Mucosa of stomach (tissue), 1 donor: ENCODE results near the gene BRICD5.

Source experiments
- H3K27me3 ChIP-seq: one replicate; pipeline ENCODE4 v1.7.0; 2013; ENCODE audit warnings: mild to moderate bottlenecking, low read length; ENCODE audit not compliant: control insufficient read depth, insufficient read depth
- H3K36me3 ChIP-seq: one replicate; pipeline ENCODE4 v1.7.0; 2013; ENCODE audit warnings: low read length; ENCODE audit not compliant: control insufficient read depth, insufficient read depth
- H3K4me1 ChIP-seq: one replicate; pipeline ENCODE4 v1.7.0; 2013; ENCODE audit warnings: mild to moderate bottlenecking, low read length; ENCODE audit not compliant: control insufficient read depth, insufficient read depth
- H3K4me3 ChIP-seq: one replicate; pipeline ENCODE4 v1.7.0; 2013; ENCODE audit warnings: low read length
- H3K9ac ChIP-seq: one replicate; pipeline ENCODE4 v1.7.0; 2013; ENCODE audit warnings: mild to moderate bottlenecking, low read length, moderate library complexity
- H3K9me3 ChIP-seq: one replicate; pipeline ENCODE4 v1.7.0; 2013; ENCODE audit warnings: mild to moderate bottlenecking, low read length, moderate library complexity; ENCODE audit not compliant: control insufficient read depth
- donor health status: Pancreatic carcinoma.

The BRICD5 gene

GRCh38 chr16:2235695-2236336 lies 25.2 kb upstream of the BRICD5 start:
- Histone ChIP-seq H3K27me3 (peaks cover 27% of the 10 kb centered on the region), H3K9ac (no peak overlapping the region), H3K9me3 (no peaks in the 10 kb centered on the region), H3K4me3 (no peak overlapping the region), H3K36me3 (peaks cover 5% of the 10 kb centered on the region), H3K4me1 (peaks cover 25% of the 10 kb centered on the region)

- H3K36me3 ChIP-seq, result peaks cover 5% of the 10 kb centered on the region
Measured at GRCh38 chr16:2235234-2235651, 24.6 kb upstream of the BRICD5 start.

GRCh38 chr16:2234813-2235170 lies 24.1 kb upstream of the BRICD5 start:
- H3K27me3 ChIP-seq, result peaks cover 27% of the 10 kb centered on the region
- no peak overlapping the region for H3K4me3 ChIP-seq
- H3K36me3 ChIP-seq, result peaks cover 8% of the 10 kb centered on the region
- H3K4me1 ChIP-seq, result peaks cover 25% of the 10 kb centered on the region
- no peak overlapping the region for H3K9ac ChIP-seq
- H3K9me3 ChIP-seq, result no peaks in the 10 kb centered on the region

More at GRCh38 chr16:2235234-2235651, 24.6 kb upstream of the BRICD5 start:
- Histone ChIP-seq H3K27me3 (peaks cover 27% of the 10 kb centered on the region), H3K9me3 (no peaks in the 10 kb centered on the region), H3K4me3 (no peak overlapping the region), H3K9ac (no peak overlapping the region), H3K4me1 (peaks cover 25% of the 10 kb centered on the region)

- Histone ChIP-seq H3K4me1 (peaks cover 25% of the 10 kb centered on the region), H3K4me3 (no peak overlapping the region), H3K9ac (no peak overlapping the region), H3K9me3 (no peaks in the 10 kb centered on the region), H3K36me3 (peaks cover 8% of the 10 kb centered on the region), H3K27me3 (peaks cover 27% of the 10 kb centered on the region)
Measured at GRCh38 chr16:2233872-2234812, 23.5 kb upstream of the BRICD5 start.

GRCh38 chr16:2233046-2233775 lies 22.5 kb upstream of the BRICD5 start:
- Histone ChIP-seq H3K27me3 (peaks cover 25% of the 10 kb centered on the region), H3K36me3 (peaks cover 8% of the 10 kb centered on the region), H3K9ac (no peak overlapping the region), H3K4me3 (no peak overlapping the region), H3K4me1 (peaks cover 21% of the 10 kb centered on the region), H3K9me3 (no peaks in the 10 kb centered on the region)

GRCh38 chr16:2232094-2232990 lies 21.7 kb upstream of the BRICD5 start:
- no peak overlapping the region for H3K9ac ChIP-seq

GRCh38 chr16:2231016-2231931 lies 20.6 kb upstream of the BRICD5 start:
- no peaks in the 10 kb centered on the region for H3K9me3 ChIP-seq
- H3K4me1 ChIP-seq, result peaks cover 11% of the 10 kb centered on the region
- peaks cover 6% of the 10 kb centered on the region for H3K27me3 ChIP-seq
- H3K9ac ChIP-seq, result no peak overlapping the region
- no peak overlapping the region for H3K4me3 ChIP-seq
- peaks cover 8% of the 10 kb centered on the region for H3K36me3 ChIP-seq

More at GRCh38 chr16:2232094-2232990, 21.7 kb upstream of the BRICD5 start:
- peaks cover 16% of the 10 kb centered on the region for H3K27me3 ChIP-seq
- peaks cover 15% of the 10 kb centered on the region for H3K4me1 ChIP-seq
- H3K4me3 ChIP-seq, result no peak overlapping the region
- H3K9me3 ChIP-seq, result no peaks in the 10 kb centered on the region
- H3K36me3 ChIP-seq, result peaks cover 8% of the 10 kb centered on the region

- Histone ChIP-seq H3K36me3 (peaks cover 4% of the 10 kb centered on the region), H3K4me3 (no peak overlapping the region), H3K4me1 (peaks cover 15% of the 10 kb centered on the region), H3K9ac (no peak overlapping the region), H3K27me3 (no peaks in the 10 kb centered on the region), H3K9me3 (no peaks in the 10 kb centered on the region)
Measured at GRCh38 chr16:2230376-2230775, 19.7 kb upstream of the BRICD5 start.

- Histone ChIP-seq H3K4me3 (no peak overlapping the region), H3K9ac (no peak overlapping the region), H3K9me3 (no peaks in the 10 kb centered on the region), H3K36me3 (peaks cover 3% of the 10 kb centered on the region), H3K4me1 (peaks cover 19% of the 10 kb centered on the region), H3K27me3 (no peaks in the 10 kb centered on the region)
Measured at GRCh38 chr16:2229632-2230250, 19.1 kb upstream of the BRICD5 start.

- no peak overlapping the region for H3K9ac ChIP-seq
- H3K27me3 ChIP-seq, result no peaks in the 10 kb centered on the region
- peaks cover 3% of the 10 kb centered on the region for H3K36me3 ChIP-seq
Measured at GRCh38 chr16:2229091-2229490, 18.4 kb upstream of the BRICD5 start.

More at GRCh38 chr16:2229091-2229490, 18.4 kb upstream of the BRICD5 start:
- peaks cover 24% of the 10 kb centered on the region for H3K4me1 ChIP-seq
- H3K4me3 ChIP-seq, result no peak overlapping the region
- no peaks in the 10 kb centered on the region for H3K9me3 ChIP-seq
